ENCODE results near the gene MOB1A. TPM values are rescaled to one million over a fixed set of nuclear protein-coding genes. Genes with fewer than 3 reads are reported as not detected.
A peak's percentile ranks its signal among the peaks of the same experiment; 100 is the strongest.
"Not testable (repeated sequence)": the region's sequence is repeated elsewhere in the genome, so short reads cannot be mapped to it uniquely, and the experiment has no call there.

The MOB1A gene
- polyA plus RNA-seq, 3 donors: 78.9 to 98.9 (median 94.1) TPM

DNA sequence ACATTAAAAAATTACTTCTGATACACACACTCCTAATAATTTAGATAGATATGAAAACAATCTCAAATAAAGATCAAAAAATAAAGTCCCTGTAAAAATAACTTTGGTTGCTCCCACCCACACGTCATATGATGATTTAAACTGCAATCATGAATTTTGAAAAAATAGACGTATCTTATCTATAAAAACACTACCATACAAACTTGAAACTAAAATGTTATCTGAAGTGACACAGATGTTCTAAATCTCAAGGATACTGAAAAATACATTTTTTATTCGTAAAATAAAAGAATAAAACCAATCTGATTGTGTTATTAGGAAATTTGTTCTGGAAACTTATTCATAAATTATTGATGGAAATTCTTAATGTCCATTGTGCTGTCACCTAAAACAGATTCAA is 22.8 kb downstream of the MOB1A start:
- no peak for DNase-seq

DNA sequence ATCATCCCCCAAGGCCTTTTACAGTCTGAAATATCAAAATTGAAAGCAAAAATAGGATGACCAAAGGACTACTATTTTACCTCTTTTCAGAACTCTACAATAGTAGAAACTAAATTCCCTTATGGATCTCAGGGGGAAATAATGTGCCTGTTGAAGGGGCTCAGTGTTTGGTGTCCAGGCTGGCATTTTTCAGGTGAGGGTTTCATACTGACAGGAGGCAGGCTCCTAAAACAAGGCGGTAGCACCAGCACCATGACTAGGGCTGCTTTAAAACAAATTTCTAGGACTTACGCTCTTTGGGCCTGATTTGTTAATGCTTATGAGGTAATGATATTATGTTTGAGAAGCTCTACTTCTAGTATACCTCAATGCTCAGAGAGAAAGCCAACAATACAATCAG is 25.7 kb downstream of the MOB1A start:
- no peak for DNase-seq

DNA sequence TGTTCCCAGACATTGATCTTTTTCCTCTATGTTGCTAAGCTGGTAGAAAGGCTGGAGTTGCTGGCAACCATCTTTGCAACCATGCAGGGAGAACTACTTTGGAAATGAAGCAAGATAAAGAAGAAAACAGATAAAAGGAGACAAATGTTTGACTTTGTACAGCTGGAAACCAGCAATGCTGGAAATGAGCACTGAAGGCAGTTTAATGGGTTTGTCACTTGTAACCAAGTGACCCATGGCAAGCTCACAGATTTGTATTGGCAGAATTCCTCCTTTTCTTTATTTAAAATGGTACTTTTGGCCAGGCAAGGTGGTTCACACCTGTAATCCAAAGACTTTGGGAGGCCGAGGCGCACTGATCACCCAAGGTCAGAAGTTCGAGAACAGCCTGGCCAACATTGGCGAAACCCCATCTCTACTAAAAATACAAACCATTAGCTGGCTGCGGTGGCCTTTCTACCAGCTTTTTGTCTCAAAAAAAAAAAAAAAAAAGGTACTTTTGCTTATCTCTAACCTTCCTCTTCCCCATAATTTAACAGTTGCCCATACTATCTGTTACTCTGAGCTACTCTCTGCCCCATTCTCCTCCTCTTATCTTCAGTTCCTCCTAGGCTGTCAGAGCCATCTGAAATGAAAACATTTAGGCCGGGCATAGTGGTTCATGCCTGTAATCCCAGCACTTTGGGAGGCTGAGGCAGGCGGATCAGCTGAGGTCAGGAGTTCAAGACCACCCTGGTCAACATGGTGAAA is 28.9 kb downstream of the MOB1A start:
- no peak for DNase-seq

DNA sequence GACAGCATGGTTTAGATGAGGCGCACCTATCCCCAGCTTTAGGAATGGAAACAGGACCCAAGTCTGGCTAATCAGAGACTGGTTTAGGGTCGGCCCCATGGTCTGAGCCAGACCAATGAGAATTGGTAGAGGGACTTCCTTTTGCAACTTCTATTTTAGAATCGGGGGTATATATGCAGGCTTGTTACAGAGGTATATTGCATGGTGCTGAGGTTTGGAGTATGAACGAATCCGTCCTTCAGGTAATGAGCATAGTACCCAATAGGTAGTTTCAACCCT is 29.5 kb downstream of the MOB1A start:
- DNase-seq: no peak

DNA sequence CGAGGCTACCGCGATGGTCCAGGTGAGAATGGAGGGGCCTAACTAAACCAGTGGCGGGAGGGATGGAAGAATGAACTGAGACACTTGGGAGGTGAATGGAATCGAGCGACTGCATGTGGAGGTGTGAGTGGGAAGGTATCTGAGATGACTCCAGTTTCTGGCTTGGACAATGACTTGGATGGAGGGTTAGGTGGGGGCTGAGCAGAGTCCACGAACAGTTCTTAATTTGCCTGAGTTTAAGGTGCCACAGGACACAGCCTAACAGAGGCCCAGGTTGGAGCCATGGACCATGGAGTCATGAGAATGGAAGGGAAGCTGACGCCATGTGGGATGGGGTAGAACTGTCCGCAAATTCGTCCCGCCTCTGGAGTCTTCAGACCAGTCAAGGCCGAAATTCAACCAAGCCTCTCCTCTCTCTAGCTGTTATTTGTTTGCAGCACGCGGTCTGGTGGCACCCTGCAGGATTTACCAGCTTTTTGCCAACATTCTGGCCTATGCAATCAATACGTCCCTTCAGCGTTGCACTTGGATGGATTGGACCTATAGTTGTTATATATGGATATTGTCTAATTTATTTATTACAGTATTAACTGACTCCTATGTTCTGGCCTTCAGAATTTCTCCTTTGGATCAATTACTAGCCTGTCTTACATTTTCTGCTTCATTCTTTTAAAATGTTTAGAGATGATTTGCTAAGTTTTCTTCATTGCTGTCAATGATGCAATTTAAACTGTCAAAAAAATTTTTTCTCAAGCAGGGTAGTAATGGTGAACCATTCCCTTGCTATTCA is 30.0 kb downstream of the MOB1A start:
- no peak for DNase-seq

DNA sequence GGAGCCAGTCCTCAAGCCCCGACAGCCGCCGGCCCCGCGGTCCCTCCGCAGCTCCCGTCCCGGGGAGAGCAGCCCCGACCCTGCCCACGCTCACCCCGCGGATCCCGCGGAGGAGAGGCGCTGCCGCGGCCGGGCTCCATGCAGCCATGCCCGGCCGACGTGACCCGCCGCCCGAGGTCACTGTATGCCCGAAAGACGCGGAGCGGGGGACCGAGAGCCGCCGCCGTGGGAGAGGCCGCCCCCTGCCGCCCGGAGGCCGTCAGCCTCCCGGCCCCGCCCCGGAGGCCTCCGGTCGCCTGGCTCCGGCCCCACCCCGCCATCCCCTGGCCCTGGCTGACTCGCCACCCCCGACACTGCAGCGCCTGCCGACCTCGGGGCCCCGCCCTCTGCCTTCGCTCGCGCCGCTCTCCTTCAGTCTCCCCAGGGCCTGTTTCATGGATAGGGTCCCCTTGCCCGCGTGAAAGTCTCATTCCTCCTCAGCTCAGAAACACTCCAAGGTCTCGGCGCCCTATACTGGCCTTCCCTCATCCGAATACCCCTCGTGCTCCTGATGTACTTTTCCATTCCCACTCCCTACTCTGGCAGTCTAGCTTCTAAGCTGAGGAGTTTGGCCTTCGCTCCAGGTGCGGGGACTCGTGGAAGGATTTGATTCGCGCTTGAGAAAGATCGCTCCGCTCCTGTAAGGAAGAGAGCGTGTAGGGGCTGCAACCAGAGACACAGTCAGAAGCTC is 30.8 kb downstream of the MOB1A start, which contains the start of gene BOLA3:
Gene BOLA3, minus strand, starts transcription at position 186 of the 730 bp plus-strand sequence. Its CDS starts 38 bp downstream, at position 148.
- peak; percentile 76 for DNase-seq

DNA sequence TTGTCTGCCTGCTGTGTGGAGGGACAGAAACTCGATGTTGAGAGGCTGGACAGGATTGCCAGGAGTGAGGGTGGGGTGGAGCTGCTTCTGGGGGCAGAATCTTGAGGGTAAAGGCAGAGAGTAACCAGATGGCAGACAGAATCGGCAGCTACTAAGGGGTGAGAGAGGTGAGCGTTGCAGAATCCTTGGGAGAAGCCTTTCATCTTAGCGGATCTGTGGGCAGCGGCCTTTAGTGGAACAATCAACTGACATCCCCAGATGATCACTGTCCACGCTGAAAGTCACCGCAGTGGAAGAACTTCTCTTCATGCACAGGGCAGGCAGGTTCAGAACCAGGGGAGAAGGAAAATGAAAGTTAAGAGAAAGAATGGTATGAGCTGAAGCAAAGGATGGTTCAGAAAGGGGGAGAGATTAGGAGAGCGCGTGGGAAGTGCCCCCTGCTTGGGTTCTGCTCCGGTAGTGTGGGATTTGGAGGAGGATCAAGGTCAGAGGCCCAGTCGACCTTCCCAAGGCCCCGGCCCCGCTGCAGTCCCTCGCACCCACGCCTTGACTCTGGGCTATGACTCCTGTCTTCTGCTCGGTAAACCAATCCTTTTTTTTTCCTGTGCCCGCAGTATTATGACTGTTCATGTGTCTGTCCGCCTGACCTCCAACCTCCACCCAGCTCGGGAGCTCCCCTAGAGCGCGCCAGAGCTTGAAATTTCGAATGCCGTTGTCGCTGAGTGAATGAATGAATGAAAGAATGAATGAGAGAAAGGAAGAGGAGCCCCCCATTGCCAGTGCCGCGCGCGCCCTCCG is 31.6 kb downstream of the MOB1A start:
- peak; percentile 28 for DNase-seq

DNA sequence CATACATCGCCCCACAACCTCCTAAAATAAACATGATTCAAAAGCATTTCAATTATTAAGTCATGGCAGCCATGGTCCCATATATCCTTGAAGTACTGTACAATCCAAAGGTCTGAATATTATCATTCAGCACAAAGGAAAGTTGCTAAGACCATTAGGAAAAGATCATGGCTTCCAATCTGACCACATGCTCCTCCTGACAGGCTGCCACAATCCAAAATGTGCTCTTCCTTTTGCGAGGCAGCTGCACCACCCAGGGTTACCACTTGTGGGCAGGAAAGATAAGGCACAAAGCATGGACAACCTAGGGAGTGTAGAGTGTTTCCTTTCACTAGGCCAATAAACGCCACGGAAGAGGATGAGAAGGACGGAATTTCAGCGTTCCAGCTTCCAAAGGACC is 36.3 kb downstream of the MOB1A start:
- DNase-seq: no peak

DNA sequence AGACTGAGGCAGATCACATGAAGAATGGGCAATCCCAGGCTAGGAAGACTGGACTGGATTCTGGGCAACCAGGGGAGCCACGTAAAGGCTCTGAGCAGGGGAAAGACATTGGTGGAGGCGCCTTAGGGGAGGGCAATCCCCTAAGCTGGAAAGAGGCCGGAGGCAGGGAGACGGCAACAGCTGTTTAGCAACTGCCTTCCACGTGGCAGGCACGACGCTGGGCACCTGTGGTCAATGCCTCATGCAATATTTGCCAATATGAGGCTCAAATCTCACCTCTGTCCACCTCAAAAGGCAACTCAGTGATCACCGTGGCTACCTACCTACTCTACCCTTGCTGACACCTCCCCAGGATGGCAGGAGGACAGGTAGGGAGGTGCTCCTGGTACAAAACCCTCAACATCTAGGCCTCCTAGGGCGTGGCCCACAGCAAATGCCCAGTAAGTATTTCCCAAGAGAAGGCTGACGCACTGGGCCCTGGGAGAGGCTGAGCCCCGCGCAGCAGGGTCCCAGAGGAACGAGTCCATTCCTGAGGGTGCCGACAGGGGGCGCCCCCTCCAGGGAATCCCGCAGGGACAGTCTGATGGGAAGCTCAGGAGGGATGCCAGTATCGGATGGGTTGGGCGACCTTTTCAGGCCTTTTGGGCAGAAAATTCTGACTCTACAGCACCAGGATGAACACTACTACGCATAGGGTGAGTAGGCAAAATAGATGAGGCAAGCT is 39.9 kb downstream of the MOB1A start:
- no peak for DNase-seq

DNA sequence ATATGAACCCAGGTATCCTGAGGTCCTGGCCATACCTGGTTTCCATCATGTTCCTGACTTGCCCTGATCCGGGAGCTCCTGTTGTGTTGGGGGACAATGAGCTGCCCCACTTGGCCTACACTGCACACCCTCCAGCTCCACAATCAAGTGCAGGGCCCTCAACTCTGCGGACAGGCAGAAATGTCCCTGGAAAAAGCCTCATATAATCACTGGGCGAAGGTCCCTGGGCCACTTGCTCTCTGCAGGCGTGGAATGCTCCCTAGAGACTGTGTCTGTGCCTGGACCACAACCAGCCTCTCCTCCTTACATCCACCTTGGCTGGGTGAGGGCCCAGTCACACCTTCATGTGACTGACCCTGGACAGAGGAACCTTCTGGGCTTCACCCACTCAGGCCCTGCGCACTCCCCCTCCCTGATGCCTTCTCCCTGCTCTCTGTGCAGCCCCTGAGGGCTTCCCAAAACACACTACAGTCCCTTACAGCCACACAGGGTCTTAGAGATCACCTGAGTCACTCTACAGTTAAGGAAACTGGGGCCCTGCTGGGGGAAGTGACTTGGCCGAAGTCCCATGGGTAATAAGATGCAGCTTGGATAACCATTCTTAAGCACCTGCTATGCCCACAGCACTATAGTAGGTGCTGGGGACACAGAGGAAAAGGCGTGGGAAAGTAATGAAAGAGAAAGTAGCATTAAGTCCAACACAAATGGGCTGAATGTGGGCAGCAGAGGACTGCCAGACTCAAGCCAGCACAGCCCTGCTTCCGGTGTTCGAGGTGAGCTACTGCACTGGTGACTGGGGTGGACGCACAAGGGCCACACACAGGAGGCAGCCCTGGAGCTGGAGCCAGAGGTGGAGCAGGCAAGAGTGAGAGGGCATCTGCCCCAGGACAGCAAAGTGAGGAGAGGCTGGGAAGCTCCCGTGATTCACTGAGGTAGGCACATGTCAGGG is 40.8 kb downstream of the MOB1A start:
- no peak for DNase-seq

DNA sequence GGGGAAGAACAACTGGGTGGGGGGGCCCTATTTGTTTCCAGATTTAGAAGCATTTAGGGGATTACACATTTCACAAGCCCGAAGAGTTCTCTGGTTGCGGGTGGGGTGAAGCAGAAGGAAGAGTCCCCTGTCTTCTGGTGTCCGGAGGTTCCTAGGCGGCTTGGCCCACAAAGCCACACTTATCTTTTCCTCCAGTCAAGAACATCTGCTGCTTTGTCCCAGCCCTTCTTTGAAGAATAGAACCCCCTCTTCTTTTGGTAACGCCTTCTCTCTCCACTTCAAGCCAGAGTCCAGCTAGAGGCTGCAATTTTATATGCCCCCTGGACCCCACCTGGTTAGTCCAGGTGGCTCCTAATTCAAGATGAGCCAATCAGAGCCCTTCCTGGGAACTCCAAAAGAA is 46.8 kb downstream of the MOB1A start:
- no peak for DNase-seq

DNA sequence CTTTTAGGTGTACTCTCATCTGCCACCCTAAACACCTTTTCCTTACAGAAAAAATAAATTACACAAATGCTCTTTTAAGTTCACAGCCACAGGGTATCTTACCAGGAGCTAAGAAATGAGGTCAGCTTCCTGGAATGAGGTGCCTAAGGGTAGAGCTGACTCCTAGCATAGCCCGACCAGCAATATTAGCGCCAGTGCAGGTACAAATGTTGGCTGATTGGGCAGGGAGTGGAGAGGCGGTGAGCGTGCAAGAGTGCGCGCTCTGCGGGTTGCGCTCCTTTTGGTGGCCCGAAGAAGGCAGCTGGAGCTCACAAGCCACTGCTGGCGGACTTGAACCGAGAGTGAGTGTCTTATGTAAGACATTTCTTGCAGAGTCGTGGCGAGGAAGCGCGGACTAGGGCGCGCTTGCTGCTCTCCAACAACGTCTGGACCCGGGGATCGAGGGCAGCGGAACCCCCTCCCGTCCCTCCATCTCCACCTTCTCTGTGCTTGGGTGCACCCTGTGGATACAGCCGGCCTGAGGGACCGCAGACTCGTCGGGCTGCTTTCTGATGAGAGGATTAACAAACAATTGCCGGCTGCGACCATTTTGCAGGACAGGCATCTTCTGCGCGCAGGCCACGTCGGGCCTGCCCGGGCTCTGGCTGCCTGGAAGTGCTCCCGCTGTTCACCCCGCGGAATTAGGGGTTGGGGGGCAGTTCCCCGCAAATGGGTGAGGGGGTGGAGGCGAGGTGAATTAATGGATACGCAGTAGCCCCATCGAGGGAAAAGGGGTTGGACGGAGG is 48.3 kb downstream of the MOB1A start:
- DNase-seq: no peak

DNA sequence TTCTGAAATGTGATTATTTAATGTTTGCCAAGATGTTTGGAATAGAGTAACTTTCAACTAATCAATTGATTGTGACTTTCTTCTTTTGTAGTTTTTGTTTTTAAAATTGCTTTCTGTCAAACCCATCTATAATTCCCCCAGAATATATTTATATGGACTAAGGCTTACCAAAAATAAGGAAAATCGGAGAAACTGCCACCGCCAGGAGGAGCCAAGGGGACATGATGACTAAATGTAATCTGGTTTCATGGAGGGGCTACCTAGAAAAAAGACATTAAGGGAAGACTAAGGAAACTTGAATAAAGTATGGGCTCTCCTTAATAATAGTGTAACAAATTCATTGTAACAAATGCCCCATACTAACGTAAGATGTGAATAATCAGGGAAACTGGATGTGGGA is 50.5 kb downstream of the MOB1A start:
- DNase-seq: no peak

DNA sequence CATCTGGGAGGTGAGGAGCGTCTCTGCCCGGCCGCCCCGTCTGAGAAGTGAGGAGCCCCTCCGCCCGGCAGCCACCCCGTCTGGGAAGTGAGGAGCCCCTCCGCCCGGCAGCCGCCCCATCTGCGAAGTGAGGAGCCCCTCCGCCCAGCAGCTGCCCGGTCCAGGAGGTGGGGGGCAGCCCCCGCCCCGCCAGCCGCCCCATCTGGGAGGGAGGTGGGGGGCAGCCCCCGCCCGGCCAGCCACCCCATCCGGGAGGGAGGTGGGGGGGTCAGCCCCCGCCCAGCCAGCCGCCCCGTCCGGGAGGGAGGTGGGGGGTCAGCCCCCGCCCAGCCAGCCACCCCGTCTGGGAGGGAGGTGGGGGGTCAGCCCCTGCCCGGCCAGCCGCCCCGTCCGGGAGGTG is 54.7 kb downstream of the MOB1A start:
- not testable (repeated sequence) for DNase-seq

DNA sequence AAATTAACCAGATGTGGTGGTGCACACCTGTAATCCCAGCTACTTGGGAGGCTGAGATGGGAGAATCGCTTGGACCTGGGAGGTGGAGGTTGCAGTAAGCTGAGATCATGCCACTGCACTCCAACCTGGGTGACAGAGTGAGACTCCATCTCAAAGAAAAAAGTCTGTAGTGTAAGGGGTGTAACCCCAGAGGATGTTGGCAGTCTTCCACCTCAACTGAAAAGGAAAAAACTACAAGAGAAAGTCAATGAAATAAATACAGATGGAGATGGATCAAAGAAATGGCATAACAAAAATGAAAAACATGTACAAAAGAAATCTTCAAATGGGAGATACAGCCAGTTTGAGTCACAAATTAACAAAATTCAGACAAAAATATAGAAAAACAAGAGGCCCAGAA is 56.8 kb downstream of the MOB1A start:
- DNase-seq: not testable (repeated sequence)

DNA sequence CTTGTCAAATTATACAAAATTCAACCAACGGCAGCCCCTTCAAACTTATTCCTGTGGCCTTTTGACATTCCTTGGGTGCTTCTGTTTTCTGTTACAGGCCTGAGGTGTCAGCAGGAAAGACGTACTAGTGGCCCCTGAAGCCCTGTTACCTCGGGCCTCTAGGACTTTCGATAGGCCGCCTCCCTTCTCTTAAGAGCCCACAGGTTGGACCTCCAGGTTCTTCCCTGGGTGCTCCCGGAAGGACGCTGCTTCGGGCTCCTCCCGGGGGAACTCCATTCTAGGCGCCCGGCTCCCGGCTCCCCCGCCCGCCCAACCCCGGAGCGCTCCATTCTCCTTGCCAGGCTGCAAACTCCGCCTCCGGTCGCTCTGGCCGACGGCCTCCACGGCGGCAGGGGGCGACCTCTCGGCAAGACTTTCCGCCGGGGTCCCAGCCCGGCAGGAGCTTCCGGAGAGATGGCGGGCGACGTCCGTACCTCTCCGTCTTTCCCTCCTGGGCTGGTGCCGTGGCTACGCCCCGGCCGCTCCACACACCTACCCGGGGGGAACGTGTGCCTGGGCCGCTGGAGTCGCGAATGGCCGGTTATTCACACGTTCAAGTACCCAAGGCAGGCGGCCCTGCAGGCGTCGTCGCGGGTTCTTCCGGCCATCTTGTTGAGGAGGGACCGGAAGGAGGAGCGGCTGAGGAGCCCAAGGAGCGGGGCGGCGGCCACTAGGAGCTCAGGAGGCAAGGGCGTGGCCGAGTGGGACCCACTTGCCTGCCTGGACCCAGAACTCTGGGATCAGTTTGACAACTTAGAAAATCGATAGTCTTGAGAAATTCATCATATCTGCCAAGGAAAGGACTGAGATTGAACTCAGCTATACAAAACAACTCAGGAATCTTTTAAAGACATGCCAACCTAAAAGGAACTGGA is 58.5 kb downstream of the MOB1A start:
- peak; percentile 65 for DNase-seq

DNA sequence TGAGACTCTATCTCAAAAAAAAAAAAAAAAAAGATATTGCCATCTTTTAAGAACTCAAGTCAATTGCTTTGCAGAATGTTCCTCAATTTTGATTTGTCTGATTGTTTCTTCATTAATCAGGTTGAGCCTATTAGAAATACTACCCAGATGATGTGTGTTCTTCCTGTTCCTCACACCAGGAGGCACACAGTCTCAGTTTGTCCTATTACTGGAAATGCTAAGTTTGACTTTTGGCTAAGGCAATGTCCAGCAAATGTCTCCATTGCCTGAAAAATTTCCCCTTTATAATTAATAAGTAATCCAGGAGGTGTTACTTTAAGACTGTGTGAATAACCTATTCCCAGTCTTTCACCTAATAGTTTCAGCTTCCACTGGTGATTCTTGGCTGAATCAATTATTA is 59.3 kb downstream of the MOB1A start:
- no peak for DNase-seq

DNA sequence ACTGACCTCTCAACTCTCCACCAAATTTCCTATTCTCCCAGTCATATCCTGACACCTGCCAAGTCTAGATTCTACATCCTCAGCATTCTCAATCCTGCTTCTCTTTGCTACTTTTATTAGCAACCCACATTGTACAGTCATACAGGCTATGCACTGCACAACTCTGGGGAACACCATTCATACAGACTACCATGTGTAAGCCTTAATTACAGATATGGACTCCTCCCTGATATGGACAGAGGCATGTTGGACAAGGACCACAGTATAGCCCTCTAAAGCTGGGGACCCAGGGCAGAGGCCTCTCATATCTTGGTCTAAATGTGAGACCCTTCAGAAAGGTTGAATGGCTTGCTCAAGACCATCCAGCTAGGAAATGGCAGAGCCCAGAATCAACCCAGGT is 67.3 kb downstream of the MOB1A start:
- DNase-seq: no peak

Measured in renal pelvis (tissue), 4 donors.